Fibroblast of peridontal ligament (primary cell): ENCODE results near the gene NUDT9.
"Not testable (repeated sequence)": the region's sequence is repeated elsewhere in the genome, so short reads cannot be mapped to it uniquely, and the experiment has no call there.

ENCODE experiments used
- DNase-seq: peaks from one replicate; pipeline ENCODE4 v3.0.0-alpha.2; 2010; ENCODE audit errors: extremely low read depth

Gene NUDT9

GRCh38 chr4:87409420-87409939 is 12.9 kb upstream of the NUDT9 start:
- no peak for DNase-seq

DNA sequence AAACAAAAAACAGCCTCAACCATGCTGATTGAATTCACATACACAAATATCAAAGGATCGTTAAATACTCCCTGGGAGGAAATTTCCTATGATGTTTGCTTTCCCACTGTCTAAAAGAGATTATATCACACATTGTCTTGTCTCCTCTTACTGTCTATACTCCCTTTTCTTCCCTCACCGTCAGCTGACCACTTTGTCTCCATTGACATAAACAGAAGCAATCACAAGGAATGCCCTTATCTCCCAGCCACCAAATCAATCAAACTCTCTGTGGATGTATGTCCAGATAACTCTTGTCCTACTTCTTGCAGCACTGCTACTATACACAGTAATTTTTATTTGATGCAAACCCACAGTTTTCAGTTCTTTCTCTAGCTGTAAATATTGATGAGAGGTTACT is 12.2 kb upstream of the NUDT9 start:
- no peak for DNase-seq

GRCh38 chr4:87410679-87411078 is 11.7 kb upstream of the NUDT9 start:
- DNase-seq: peak; percentile 29

- no peak for DNase-seq
These were observed 7.6 kb upstream of the NUDT9 start for GRCh38 chr4:87414816-87415215.

DNA sequence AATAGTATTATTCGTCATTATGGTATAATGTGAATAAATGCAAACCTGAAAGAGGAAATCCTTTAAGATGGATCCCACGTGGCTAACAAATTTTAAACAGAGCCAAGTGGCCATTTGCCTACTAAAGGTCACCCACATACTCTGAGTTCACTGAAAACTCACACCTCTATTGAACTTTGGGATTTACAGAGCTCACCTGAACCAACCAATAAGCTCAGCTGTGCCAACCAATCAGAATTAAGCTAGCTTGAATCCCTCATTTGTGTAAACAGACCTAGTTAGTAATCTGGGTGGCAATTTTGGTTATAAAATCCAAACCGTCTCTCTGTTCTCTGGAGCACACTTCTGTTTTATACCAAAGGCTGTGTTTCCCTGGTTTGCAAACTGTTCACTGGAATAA is 5.4 kb upstream of the NUDT9 start:
- DNase-seq: no peak

DNA sequence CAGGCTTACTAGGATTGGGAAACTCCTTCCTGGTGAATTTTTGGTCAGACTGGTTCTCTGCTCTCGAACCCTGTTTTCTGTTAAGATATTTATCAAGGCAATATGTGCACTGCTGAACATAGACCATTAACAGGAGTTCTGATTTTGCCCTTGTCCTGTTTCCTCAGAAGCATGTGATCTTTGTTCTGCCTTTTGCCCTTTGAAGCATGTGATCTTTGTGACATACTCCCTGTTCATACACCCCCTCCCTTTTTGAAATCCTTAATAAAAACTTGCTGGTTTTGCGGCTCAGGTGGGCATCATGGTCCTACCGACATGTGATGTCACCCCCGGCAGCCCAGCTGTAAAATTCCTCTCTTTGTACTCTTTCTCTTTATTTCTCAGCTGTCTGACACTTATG is 4.0 kb upstream of the NUDT9 start:
- DNase-seq: not testable (repeated sequence)

DNA sequence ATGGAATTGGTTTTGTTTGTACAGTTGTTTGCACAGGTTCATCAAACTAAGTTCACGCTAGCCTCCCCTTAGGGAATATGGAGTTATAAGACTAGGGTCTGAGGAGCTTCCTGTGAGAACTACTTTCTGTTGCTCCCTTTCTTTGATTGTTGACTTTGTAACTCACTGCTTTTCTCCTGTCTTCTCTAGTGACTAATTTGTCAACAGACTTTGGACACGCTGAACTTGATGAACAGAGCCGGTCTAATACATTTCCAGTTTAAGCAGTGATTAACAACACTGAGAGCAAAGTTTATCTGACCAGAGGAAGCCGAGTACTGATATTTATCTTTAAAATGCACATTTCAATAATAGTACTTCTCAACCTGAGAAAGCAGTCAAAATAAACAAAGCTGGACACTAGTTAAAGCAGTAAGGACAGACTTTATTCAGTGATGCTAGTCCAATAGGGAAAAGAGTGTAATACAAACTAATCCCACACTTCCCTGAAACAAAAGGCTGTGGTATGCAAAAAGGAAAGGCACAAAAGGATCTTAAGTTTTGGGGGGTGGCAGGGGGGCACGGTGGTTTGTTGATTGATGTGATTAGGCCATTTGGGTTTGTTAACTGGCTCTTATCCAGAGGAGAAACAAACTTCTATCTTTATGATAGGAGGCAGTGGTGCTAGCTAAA is 2.7 kb upstream of the NUDT9 start:
- DNase-seq: no peak

- no peak for DNase-seq
These were observed 2.0 kb upstream of the NUDT9 start for GRCh38 chr4:87420276-87420830.

- DNase-seq: peak; percentile 19
These were observed 1.1 kb downstream of the NUDT9 start for GRCh38 chr4:87423317-87424098.

DNA sequence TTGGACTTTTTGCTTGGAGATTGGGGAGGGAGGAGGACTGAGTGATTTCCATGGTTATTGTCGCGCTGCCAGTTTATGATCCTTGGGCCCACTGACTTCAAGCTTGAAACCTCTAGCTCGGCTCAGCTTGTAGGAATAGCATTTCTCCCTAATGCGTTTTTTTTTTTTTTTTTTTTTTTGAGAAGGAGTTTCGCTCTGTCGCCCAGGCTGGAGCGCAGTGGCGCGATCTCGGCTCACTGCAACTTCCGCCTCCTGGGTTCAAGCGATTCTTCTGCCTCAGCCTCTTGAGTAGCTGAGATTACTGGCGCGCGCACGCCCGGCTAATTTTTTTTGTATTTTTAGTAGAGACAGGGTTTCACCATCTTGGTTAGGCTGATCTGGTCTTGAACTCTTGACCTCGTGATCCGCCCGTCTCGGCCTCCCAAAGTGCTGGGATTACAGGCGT is 1.7 kb downstream of the NUDT9 start:
- DNase-seq: peak; percentile 30

DNA sequence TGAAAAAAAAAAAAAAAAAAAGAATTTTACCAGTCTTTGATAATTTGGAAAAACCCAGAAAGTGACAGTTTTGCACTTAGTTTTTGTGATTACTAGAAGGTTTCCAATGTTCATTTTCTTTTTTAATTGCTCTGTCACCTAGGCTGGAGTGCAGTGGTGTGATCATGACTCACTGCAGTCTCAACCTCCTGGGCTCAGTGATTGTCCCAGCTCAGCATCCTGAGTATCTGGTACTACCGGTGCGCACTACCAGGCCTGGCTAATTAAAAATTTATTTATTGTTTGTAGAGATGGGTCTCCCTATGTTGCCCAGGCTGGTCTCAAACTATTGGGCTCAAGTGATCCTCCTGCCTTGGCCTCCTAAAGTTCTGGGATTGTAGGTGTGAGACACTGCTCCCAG is 3.3 kb downstream of the NUDT9 start:
- DNase-seq: no peak

- no peak for DNase-seq
These were observed 4.6 kb downstream of the NUDT9 start for GRCh38 chr4:87426865-87427517.

DNA sequence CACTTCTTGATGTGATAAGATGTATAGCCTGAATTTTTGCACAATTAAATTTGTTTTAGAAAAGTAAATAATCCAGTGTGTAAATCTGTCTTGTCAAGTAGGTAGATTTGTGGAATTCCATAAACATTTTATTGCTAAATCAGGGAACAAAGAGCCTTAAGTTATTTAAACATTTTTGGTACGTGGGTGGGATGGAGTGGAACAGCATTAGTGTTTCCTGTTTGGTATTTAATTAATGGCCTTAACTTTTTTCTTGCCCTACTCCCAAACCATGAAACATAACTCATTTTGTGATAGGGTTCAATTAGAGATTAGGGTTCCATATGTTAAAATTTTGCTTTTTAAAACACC is 5.1 kb downstream of the NUDT9 start:
- DNase-seq: no peak

GRCh38 chr4:87428979-87429378 is 6.6 kb downstream of the NUDT9 start:
- DNase-seq: no peak

GRCh38 chr4:87430038-87430437 is 7.7 kb downstream of the NUDT9 start:
- no peak for DNase-seq

DNA sequence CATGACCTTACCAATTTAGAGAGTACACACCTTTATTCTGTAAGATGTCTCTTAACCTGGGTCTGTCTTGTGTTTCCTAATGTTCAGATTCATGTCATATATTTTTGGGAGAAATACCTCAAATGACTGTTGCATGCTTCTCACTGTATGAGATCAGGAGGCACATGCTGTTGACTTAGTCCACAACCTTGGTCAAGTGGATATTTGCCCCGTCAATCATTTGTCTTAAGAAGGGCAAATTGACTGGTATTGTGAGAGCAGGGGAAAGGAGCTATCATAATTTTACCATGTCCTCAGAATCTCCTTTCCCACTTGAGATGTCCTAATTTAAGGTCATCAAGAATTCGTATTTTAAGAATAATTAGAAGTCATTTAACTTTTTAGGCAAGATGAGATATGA is 11.0 kb downstream of the NUDT9 start:
- DNase-seq: no peak

DNA sequence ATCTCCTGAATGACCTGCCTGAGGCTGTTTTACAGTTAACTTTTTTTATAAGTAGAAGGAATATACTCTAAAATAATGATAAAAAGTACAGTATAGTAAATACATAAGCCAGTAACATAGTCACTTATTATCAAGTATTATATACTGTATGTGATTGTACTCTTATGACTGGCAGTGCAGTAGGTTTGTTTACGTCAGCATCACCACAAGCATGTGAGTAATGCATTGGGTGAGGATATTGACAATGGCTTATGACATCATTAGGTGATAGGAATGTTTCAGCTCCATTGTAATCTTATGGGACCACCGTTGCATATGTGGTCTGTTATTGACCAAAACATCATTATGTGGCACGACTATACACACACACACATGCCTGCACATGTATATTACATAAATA is 20.5 kb downstream of the NUDT9 start:
- DNase-seq: no peak

DNA sequence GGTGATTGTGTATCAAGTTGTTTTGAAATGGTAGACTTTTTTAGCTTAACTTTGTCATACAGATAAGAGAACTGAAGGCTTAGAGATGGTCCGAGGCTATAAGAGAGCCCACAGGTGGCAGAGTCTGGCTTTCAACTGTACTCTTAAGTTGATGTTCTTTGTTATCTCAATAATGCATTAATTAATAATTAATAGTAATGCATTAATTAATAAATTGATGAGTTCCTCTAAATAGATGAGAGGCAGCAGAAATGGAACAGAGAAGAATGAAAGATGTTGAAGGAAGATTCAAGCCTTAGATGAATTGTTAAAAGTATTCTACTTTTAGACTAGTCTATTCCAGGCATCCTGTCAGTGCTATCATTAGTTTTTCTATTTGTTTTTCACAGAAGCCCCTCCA is 22.4 kb downstream of the NUDT9 start:
- no peak for DNase-seq

- no peak for DNase-seq
These were observed 23.6 kb downstream of the NUDT9 start for GRCh38 chr4:87445964-87446363.

GRCh38 chr4:87446375-87446774 is 24.0 kb downstream of the NUDT9 start:
- not testable (repeated sequence) for DNase-seq

DNA sequence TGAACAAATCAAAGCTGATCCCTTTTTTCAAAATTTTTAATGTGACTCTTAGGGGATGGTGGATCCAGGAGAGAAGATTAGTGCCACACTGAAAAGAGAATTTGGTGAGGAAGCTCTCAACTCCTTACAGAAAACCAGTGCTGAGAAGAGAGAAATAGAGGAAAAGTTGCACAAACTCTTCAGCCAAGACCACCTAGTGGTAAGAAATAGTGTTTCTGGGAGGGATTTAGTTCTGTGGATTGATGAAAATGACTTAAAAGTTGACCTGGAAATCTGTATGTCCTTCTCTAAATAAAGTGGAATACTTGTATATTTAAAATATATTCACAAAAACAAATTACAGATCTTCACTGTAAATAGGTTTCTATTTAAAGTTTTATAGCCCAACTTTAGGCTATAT is 29.2 kb downstream of the NUDT9 start:
- DNase-seq: no peak

DNA sequence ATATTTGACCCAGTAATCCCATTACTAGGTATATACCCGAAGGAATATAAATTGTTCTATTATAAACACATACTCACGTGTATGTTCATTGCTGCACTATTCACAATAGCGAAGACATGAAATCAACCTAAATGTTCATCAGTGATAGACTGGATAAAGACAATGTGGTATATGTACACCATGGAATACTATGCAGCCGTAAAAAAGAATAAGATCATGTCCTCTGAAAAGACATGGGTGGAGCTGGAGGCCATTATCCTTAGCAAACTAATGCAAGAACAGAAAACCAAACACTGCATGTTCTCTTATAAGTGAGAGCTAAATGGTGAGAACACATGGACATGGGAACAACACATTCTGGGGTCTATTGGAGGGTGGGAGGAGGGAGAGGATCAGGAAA is 36.5 kb downstream of the NUDT9 start:
- no peak for DNase-seq
